NCI-H2227 (cell line): ENCODE measurements around the gene ARL11.
A peak's percentile ranks its signal among the peaks of the same experiment; 100 is the strongest.
"Not testable (repeated sequence)": the region's sequence is repeated elsewhere in the genome, so short reads cannot be mapped to it uniquely, and the experiment has no call there.

Experiments used
- DNase-seq: peaks from one replicate; lab custom pipeline; 2025; ENCODE audit not compliant: unreplicated experiment; lab: John Stamatoyannopoulos, UW

The ARL11 gene

DNA sequence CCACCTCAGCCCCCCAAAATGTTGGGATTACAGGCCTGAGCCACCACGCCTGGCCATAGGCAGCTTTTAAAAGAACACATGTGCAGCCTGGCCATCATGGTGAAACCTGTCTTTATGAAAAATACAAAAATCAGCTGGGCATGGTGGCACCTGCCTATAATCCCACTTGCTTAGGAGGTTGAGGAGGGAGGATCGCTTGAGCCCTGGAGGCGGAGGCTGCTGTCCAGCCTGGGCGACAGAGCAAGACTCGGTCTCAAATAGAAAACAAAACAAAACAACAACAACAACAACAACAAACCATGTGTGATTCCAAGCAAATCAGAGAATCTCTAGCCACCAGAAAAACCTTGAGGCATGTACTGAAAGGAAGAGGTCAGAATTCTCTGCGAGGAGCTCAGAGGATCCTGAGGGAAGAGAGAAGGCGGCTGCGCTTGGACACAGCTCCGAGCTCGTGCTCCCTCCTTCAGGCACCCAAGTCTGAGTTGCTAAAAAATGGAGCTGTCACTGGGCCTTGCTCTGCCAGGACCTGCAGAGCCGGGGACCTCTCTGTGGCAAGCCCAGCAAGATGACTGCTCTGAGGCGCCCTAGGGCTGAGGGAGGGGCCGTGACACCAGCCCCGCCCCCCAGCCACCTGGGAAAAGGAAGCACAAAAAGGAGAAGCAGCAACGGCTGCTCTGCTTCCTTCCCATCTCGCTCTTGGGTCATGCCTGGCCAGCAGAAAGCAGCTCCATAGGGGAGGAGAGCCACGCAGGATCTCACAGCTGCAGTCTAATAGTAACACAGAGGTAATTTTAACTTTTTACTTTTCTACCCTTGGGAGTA is at the start of gene ARL11:
Gene ARL11, plus strand, starts transcription at position 677 of the 822 bp plus-strand sequence. CDS start 1,941 bp downstream, outside the sequence.
- DNase-seq, result peak; percentile 37

DNA sequence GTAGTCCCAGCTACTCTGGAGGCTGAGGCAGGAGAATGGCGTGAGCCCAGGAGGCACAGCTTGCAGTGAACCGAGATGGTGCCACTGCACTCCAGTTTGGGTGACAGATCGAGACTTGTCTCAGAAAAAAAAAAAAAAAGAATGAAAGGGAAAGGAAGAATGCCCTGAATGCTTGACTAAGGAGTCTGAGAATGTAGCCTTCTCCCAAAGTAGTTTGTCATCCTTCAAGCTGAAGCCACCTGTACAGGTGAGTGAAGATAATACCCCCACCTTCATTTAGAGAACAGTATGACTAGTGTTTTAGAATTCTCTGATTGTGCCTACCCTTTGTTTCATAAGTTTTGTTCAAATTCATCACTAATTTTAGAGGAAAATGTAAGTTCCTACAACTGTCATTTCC is 48.8 kb upstream of the ARL11 start:
- no peak for DNase-seq

DNA sequence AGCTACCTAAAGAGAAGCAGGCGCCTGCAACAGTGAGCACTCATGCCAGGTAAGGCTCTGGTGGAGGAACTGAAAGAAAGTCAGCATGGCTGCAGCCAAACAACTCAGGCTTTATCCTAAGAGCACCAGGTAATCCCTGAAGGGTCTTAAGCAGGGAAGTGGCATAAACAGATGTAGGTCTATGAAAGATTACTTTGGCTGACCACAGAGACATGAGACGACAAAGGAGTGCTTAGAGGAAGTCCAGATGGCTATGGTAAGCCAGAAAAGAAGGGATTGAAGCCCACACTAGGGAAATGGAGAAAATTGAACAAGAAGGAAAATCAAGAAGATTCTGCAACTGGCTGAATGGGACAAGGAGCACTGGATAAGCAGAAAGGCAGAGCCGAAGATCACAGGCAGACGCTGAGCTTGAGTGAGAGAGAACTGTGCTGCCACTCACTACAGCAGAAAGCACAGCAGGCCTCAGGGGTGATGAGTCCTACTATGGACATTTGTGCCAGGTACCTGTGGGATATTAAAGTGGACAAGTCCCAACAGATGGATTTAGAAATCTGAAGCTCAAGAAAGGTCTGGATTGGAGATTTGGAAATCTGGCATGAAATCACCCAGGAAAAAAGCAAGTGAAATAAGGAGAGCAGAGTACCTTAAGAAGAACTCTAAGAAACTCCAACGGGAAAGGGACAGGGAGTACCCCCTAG is 47.2 kb upstream of the ARL11 start:
- DNase-seq, result no peak

DNA sequence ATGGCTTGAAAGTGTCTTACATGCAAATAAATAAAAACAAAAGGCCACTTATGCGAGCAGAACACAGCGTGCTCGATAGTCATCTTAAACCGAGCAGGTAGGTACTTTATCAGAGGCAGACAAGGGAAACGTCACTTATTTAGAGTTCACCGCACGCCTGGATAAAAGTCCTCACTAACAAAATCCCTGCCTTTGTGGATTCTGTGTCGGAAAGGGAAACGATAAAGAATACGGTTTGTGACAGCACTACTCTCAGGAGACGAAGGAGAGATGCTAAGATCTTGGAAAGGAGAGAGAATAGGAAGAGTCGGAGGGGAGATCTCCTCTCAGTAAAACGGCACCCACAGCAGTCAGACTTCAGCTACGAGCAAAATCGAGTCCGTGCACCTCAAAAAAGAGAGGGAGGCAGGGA is 43.5 kb upstream of the ARL11 start:
- DNase-seq, result no peak

DNA sequence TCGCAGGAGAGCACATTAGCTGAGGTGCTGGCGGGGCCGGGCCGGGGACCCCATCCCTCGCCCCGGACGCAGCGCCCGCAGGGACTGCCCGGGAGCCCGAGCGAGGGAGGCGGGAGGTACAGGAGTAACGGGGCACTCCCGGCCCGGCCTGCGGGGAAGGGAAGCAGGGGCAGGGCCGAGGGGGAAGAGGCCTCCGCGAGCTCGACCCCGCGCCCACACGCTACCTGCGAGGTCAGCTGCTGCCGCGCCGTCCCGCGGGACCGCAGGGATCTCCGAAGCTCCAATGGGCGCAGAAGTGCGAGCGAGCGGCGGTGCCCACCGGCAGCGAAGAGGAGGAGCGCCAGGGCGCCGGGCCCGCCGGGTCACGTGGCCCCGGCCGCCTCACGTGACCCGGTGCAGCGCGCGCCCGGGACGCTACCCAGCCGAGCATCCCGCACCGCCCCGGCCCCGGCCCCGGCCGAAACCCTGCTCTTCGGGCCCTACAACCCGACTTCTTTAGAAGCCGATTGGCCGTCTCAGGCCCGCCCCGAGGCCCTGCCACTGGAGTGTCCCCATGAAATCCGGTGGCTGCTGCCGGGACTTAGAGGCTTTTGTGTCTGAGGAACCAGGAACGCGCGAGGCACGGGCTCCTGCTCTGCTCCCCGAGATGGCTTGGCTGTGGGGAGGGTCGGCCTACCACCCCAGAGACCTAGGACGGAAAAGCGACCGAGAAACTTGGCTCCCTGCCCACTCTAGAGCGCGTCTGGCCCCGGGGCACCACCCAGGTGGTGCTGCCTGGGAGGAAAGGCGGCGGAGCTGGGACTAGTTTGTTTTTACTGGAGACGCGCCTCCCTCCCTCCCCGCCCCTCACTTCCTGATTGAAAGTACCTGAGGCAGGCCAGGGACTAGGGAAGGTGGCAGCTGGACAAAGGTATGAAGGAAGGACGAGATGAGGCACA is 42.8 kb upstream of the ARL11 start, which contains the start of gene RCBTB1:
Gene RCBTB1, minus strand, starts transcription at position 339 of the 938 bp plus-strand sequence. CDS start 18,279 bp downstream, outside the sequence.
- peak; percentile 74 for DNase-seq

DNA sequence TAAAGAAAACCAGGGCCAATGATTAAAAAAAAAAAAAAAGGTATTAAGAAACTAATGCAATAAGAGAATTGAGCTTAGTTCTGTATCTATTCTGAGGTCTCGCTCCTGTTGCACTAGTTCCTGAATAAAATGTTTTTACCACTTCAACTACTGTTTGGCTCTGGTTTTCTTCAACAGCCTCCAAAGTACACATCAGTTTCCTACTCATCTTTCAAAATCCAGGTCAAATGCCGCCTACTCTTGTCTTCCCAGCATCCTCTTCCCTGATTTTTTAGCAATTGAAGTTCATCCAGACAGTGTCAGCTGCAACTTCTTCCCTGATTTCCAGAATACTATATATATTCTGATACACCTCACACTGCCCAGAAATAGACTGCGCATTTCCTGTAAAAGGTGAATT is 41.6 kb upstream of the ARL11 start:
- DNase-seq, result no peak

DNA sequence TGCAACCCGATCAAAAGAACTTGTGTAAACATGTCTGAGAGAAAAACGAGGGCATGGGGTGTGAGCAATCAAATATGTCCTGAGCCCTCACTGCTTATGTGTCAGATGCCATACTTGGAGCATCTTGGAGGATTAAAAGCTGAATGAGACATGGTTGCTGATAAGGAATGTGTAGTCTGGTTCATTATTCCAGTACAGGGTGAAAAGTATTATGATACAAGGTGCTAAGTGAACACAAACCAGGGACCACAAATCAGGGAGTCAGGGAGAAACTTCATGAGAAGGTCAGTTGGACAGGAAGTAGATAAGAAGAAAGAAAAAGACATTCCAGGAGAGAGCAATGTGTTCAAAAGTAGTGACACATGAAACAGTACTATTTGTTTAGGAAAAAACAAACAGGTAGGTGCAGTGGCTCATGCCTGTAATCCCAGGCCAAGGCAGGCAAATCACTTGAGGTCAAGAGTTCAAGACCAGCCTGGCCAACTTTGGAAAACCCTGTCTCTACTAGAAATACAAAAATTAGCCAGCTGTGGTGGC is 40.9 kb upstream of the ARL11 start:
- DNase-seq, result no peak

DNA sequence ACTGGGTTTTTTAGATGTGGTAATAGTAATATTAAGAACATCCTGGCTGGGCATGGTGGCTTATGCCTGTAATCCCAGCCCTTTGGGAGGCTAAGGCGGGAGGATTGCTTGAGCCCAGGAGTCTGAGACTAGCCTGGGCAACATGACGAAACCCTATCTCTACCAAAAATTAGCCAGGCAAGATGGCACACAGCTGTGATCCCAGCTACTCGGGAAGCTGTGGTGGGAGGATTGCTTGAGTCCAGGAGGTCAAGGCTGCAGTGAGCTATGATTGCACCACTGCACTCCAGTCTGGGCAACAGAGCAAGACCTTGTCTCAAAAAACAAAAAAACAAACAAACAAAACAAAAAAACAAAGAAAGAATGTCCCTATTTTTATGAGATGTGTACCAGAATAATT is 37.6 kb upstream of the ARL11 start:
- not testable (repeated sequence) for DNase-seq

DNA sequence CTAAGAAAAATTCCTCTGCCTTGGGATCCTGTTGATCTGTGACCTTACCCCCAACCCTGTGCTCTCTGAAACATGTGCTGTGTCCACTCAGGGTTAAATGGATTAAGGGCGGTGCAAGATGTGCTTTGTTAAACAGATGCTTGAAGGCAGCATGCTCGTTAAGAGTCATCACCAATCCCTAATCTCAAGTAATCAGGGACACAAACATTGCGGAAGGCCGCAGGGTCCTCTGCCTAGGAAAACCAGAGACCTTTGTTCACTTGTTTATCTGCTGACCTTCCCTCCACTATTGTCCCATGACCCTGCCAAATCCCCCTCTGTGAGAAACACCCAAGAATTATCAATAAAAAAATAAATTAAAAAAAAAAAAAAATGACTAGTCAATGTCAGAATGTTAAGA is 34.4 kb upstream of the ARL11 start:
- not testable (repeated sequence) for DNase-seq

DNA sequence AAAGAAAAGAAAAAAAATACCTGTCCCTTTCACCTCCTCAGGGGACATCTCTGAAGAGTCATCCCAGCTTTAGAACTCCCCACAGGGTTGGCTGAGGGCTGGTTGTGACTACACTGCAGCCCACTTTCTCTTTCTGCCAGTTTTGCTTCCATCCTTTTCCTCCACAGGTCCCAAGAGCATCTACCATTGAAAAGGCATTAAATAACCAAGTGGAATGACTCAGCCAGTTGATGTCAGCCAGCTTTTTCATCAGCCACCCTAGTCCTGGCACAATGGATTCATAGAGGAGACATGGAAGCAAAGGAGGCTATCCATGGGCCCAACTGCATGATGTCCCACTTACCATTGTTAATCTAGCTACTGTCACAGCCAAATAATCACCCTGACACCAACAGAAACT is 33.7 kb upstream of the ARL11 start:
- DNase-seq, result no peak

DNA sequence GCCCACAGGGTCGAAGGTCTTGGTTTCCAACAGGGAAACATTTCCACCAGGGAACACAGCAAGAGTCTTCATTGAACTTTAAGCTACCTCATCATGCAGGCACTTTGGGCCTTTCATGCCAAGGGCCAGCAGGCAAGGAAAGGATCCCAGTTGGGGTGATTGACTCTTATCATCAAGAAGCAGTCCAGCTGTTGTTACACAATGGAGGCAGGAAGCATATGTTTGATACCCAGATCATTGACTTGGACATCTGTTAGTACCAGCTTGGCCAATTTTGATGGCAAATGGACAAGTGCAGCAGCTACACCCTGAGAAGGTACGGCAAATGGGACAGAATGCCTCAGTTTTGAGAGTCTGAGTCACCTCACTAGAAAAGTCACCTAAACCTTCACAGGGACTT is 32.1 kb upstream of the ARL11 start:
- DNase-seq, result no peak

DNA sequence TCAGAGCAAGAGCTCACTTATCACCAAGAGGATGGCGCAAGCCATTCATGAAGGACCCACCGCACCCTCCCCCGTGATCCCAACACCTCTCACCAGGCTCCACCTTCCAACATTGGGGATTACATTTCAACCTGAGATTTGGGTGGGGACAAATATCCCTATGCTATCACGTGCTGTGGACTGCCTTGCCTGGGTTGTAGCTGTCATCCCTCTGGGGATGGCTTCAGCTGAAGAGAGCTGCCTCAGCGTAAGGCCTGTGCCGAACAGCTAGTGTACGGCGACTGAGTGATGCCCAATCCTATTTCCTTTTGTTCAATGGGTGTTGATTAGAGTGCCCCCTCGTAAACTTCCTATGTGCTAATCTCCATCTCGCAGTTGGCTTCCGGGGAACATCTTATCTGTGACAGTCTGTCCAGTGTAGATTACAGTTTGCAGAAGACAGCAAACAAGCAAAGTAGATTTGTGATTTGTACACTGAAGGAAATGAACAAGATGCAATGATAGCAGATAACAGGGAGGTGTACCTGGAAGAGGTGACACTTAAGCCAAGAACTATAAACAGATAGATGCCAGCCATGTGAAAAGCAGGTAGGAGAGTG is 31.2 kb upstream of the ARL11 start:
- no peak for DNase-seq

DNA sequence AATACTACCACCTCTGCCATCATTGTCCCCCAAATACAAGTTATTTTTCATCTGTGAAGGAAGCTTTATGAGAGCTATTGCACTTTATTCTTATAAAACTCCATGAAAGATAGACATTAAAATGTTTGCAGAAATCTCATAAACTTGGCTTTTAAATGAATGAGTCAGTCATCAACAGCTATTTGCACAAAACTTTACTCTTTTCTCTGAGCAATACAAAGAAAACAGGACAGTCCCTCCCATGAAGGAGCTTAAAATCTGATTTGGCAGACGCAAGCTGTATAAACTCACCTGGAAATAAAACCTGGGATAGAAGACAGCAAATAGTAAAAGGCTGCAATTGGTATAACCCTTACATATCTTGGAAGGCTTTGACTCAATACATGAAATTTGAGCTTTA is 26.3 kb upstream of the ARL11 start:
- no peak for DNase-seq

DNA sequence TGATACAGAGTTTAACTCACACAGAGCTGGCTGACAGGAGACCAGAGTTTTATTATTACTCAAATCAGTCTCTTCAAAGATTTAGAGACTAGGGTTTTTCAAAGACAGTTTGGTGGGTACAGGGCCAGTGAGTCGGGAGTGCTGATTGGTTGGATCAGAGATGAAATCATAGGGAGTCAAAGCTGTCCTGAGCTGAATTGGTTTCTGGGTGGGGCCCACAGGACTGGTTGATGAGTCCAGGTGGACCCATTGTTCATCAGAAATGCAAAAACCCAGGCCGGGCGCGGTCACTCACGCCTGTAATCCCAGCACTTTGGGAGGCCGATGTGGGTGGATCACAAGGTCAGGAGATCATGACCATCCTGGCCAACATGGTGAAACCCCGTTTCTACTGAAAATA is 25.7 kb upstream of the ARL11 start:
- not testable (repeated sequence) for DNase-seq

DNA sequence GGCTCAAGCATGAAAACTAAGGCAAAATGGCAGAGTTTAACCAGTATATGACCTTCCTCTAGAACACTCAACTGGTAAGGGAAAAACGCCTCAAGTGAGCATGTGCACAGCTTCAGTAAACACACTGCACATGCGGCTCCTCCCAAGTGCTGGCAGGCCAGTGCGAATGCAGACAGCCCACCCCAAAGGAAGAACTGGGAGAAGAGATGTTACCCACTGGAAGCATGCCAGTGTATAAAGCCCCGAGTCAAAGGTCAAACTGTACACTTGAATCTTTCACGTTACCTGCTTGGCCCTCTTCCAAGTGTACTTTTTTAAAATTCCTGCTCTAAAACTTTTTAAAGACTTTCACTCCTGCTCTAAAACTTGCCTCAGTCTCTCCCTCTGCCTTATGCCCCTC is 23.7 kb upstream of the ARL11 start:
- peak; percentile 46 for DNase-seq

DNA sequence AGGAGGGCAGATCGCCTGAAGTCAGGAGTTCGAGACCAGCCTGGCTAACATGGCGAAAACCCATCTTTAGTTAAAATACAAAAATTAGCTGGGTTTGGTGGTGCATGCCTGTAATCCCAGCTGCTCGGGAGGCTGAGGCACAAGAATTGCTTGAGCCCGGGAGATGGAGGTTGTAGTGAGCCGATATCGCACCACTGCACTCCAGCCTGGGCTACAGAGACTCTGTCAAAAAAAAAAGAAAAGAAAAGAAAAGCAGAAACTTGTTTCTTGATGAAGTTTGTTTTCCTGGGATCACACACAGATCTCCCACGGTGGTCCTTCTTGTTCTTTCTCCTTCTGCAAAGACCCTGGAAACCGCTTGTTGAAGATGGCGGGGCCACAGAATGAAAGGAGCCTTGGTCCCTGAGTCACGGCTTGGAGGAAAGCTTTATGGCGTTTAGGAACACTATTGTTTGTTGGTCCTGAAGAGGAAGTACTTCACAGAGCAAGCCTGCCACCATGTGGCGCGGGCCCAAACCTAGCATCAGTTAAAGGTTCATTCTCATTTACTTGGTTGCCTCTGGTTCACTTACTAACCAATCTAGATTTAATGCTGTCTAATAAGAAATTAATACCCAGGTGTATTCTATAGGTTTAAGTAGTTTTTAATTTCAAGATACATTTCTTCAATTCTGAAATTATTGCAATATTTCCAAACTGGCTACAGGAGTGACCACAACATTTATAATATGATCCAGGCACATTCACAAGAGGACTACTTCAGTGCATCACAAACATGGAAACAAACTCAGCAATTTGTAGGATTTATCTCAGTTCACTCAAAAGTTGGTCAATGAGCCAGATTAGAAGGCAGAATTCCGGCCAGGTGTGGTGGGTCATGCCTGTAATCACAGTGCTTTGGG is 21.3 kb upstream of the ARL11 start:
- DNase-seq, result peak; percentile 79

DNA sequence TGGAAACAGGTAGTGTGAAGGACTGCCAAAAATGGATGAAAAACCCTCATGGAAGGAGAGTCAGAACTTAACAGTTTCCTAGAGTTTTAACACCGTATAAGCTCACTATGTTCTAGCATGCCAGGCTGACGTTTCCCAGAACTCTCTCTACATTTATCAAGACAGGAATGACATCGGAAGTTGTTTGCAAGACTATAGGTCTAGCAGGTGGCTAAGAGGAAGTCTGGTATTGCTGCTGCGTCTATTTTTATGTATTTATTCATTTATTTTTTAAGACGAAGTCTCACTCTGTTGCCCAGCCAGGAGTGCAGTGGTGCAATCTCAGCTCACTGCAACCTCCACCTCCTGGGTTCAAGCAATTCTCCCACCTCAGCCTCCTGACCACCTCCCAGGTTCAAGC is 20.5 kb upstream of the ARL11 start:
- DNase-seq, result no peak

DNA sequence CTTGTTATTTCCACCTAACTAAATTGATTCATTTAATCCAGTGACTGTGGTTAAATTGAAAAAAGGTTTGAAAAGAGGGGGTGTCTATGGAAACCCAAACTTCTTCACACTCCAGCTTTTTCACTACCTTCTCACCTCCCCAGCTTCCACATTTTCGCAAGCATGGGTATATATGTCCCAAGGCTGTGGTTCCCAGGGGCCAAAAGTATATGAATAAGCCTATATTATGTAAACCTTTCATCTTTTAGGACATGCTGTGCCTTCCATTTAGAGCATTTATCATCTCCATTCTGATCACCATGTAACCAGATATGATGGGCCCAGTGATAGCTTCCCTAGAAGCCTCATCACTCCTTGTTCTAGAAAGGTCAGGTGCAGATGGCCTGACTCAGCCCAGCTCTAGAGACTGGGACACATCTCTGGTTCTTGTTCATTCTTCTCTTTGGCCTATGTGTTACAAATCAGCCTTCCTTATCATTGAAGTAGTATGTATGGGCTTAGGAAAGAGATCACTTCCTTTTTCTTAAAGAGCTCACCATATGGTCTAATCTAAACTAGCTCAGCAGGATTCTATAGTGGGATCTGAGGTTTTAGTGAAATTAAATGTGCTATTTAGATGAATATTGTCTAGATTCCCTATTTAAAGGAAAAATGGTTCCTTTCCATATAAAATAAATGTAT is 19.5 kb upstream of the ARL11 start:
- no peak for DNase-seq

DNA sequence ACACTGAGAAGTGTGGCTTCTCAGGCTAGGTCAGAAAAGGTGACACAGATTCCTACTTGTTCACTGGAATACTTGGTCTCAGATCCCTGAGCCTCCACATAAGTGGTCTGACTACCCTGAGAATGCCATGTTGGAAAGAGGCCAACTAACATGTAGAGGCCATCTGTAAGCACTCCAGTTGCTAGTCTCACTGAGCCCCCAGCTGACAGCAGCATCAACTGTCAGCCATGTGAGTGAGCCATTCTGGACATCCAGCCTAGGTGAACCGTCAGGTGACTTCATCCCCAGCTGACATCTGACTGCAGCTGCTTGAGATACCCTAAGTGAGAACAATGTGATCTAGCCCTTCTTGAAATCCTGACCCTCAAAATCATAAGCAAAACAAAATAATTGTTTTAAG is 18.1 kb upstream of the ARL11 start:
- DNase-seq, result peak; percentile 42
